Epithelial cell of proximal tubule (primary cell): Measurements from ENCODE around the gene APH1B. TPM values are rescaled to one million over a fixed set of nuclear protein-coding genes. Genes with fewer than 3 reads are reported as not detected.
A peak's percentile ranks its signal among the peaks of the same experiment; 100 is the strongest.

Experiments
- DNase-seq: peaks from one replicate; pipeline ENCODE4 v3.0.0-alpha.2; 2011; ENCODE audit warnings: low read depth
- H3K4me3 ChIP-seq: 2 replicates; pipeline ENCODE4 v1.5.1; 2011; ENCODE audit warnings: low read depth, mild to moderate bottlenecking, low read length
- total RNA-seq: library from RNA; depleted of rRNA; stranded (reverse); fragments of >200 nt; gene quantifications from 2 replicates; pipeline ENCODE4 v1.2.3, GENCODE V29; 2015
- TF ChIP-seq, protein P1 (sequence below): conservative IDR thresholded peaks from 2 replicates; pipeline ENCODE4 v1.5.1; 2012; ENCODE audit warnings: low read depth, mild to moderate bottlenecking, low read length

Gene APH1B
- total RNA-seq, 1 donor from 2014 or later, result 3.9 TPM

DNA sequence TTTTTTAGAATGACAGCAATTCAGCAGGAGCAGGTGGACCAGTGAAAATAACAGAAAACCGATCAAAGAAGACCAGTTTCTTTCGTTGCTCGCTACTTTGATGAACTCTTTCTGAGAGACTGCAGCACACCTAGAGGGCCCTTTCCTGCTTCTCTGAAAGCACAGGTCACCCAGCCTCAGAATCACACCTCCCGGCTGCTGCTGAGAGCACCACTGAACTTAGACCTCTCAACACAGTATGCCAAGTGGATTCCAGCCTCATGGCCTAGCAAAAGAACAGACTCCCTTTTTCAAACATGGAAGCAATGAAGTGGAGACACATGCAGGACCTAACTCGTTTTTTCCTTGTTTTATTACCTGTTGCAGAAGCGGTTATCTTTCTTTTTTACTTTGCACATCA is 13.9 kb upstream of the APH1B start:
- TF ChIP-seq, protein P1, sequence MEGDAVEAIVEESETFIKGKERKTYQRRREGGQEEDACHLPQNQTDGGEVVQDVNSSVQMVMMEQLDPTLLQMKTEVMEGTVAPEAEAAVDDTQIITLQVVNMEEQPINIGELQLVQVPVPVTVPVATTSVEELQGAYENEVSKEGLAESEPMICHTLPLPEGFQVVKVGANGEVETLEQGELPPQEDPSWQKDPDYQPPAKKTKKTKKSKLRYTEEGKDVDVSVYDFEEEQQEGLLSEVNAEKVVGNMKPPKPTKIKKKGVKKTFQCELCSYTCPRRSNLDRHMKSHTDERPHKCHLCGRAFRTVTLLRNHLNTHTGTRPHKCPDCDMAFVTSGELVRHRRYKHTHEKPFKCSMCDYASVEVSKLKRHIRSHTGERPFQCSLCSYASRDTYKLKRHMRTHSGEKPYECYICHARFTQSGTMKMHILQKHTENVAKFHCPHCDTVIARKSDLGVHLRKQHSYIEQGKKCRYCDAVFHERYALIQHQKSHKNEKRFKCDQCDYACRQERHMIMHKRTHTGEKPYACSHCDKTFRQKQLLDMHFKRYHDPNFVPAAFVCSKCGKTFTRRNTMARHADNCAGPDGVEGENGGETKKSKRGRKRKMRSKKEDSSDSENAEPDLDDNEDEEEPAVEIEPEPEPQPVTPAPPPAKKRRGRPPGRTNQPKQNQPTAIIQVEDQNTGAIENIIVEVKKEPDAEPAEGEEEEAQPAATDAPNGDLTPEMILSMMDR, result no peak
- DNase-seq, result no peak
- H3K4me3 ChIP-seq, result no peak overlapping the region

DNA sequence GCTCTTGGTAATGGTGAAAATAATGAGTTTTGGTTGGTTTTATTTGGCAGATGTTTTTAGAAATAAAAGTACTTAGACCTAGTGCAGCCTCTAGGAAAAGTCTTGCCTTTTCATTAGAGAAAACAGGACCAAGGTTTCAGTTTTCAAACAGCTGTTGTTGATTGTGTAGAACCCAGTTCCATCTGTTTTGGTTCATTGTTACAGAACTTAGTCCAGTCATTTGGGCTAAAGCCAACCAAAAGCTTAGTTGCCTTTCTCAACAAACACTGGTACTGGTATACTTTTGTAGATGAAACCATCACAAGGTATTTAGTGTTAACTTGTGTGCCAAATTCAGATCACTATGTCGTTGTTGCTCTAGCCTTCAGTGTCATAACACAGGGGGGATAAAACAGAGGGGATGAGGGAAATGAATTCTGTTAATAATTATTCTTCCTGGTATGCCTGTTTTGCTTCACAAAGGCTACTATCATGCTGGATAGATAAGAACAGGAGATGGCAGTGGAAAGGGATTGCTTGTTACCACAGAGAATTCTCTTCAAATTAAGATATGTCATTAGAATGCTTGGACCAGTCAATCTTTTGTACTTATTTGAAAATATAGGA is 12.6 kb upstream of the APH1B start:
- DNase-seq, result no peak
- TF ChIP-seq, protein P1, result no peak
- H3K4me3 ChIP-seq, result no peak overlapping the region

DNA sequence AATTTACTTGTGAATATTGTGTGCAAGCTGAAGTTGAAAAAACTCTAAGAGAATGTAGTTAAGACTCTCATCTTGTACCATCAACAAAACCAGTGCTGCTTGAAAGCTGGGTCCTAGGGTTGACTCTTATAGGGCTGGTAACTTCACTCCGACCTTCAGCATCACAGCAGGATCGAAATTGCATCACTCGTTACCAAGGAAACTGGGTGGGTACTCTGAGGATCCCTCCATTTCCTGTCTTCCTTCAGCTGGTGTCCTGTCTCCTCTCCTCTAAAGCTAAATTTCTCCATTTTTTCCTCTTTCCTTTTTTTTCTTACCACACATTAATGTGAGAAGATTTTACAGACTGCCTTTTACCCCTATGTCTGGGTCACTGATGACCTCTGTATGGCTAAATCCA is 3.0 kb upstream of the APH1B start:
- H3K4me3 ChIP-seq, result no peak overlapping the region
- TF ChIP-seq, protein P1, result no peak
- no peak for DNase-seq

DNA sequence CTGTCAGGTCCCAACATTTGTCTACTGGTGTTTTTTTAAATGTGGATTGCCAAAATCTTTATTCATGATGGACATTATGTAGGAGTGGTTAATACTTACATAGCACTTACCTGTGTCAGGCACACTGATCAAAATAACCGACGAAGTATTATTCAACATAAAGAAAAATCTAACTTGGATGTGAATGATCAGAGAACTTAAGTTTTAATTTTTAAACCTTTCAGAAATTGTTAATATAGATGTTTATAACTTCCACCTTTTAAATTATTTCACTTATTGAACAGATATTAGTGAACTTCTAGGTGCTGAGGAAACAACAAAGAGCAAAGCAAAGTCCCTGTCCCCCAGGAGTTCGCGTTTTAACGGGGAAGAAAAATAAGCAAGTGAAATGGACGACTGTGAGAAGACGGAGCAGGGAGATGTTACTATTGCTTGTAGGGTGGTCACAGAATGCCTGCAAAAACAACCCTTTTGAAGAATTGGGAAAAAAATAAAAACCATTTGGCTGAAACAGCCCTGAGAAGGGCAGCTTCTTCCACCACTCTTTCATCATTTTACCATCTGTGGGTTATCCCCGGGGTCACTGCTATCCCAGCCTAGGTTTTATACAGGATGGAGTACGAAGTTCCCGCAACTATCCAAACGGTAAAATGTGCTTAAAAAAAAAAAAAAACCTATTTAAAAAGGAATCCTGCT is 915 bp upstream of the APH1B start:
- DNase-seq, result no peak
- TF ChIP-seq, protein P1, result no peak
- H3K4me3 ChIP-seq, result peak overlapping the region; percentile 67

DNA sequence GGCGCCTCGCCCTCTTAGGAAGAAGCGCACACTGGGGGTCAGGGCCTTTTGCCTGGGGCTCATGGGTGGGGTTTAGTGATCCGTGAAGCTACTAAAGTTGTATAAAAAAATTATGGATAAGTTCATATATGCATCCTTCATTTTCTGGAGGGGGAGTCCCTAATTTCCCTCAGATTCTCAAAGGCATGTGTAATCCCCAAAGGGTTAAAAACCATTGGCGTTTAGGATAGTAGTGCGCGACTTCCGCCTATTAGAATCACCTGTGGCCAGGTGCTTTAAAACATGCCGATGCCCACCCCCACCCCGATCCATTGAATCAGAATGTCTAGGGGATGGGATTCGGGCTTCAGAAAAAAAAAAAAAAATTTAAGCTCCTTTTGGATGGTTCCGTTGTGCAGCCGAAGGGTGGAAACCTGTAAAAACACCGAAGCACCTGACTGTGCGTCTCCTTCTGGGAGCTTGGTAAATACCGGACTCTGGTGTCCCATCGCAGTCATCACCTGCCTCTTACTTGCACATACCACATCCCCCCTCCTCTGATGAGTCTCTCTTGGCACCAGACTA is 570 bp downstream of the APH1B start:
- TF ChIP-seq, protein P1, result no peak
- peak overlapping the region; percentile 67 for H3K4me3 ChIP-seq
- no peak for DNase-seq

DNA sequence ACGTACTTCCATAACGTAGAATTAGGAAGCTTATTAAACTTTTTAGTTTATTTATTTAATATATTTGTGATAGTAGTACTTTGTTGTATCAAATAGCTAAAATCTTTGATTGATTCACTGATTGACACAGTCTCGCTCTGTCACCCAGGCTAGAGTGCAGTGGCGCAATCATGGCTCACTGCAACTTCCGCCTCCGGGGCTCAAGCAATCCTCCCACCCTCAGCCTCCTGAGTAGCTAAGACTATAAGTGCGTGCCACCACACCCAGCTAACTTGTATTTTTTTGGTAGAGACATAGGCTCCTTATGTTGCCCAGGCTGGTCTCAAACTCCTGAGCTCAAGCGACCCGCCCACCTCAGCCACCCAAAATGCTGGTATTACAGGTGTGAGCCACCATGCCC is 5.7 kb downstream of the APH1B start:
- H3K4me3 ChIP-seq, result no peak overlapping the region
- DNase-seq, result no peak
- TF ChIP-seq, protein P1, result no peak
